AG10803 (cell line): ENCODE results near the gene DMKN.

ENCODE experiments used
- DNase-seq: peaks from one replicate; pipeline ENCODE4 v3.0.0; 2010; ENCODE audit warnings: low read depth
- H3K4me3 ChIP-seq: 2 replicates; pipeline ENCODE4 v1.5.1; 2011; ENCODE audit warnings: mild to moderate bottlenecking, low read length, control low read depth
- TF ChIP-seq, protein P1 (sequence below): conservative IDR thresholded peaks from 2 replicates; pipeline ENCODE4 v1.5.1; 2011; ENCODE audit warnings: mild to moderate bottlenecking, low read length, control low read depth, inconsistent platforms

DMKN gene

DNA sequence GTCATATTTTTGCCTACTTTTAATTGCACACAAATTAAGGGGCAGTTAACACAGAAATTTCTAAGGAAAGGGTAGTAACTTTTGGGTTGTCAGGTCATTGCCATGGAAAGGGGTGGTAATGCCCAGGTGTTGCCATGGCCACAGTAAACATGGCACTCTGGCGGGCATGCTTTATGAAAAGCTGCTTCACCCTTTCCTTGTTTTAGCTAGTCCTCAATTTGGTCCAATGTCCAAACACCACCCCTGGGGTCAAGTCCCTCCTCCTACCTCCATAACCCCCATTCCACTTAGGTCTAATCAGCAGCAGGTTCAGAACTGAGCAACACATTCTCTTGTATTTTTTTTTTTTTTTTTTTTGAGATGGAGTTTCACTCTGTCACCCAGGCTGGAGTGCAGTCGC is 58.8 kb downstream of the DMKN start:
- TF ChIP-seq, protein P1, sequence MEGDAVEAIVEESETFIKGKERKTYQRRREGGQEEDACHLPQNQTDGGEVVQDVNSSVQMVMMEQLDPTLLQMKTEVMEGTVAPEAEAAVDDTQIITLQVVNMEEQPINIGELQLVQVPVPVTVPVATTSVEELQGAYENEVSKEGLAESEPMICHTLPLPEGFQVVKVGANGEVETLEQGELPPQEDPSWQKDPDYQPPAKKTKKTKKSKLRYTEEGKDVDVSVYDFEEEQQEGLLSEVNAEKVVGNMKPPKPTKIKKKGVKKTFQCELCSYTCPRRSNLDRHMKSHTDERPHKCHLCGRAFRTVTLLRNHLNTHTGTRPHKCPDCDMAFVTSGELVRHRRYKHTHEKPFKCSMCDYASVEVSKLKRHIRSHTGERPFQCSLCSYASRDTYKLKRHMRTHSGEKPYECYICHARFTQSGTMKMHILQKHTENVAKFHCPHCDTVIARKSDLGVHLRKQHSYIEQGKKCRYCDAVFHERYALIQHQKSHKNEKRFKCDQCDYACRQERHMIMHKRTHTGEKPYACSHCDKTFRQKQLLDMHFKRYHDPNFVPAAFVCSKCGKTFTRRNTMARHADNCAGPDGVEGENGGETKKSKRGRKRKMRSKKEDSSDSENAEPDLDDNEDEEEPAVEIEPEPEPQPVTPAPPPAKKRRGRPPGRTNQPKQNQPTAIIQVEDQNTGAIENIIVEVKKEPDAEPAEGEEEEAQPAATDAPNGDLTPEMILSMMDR = no peak
- no peak for DNase-seq
- no peak overlapping the region for H3K4me3 ChIP-seq

DNA sequence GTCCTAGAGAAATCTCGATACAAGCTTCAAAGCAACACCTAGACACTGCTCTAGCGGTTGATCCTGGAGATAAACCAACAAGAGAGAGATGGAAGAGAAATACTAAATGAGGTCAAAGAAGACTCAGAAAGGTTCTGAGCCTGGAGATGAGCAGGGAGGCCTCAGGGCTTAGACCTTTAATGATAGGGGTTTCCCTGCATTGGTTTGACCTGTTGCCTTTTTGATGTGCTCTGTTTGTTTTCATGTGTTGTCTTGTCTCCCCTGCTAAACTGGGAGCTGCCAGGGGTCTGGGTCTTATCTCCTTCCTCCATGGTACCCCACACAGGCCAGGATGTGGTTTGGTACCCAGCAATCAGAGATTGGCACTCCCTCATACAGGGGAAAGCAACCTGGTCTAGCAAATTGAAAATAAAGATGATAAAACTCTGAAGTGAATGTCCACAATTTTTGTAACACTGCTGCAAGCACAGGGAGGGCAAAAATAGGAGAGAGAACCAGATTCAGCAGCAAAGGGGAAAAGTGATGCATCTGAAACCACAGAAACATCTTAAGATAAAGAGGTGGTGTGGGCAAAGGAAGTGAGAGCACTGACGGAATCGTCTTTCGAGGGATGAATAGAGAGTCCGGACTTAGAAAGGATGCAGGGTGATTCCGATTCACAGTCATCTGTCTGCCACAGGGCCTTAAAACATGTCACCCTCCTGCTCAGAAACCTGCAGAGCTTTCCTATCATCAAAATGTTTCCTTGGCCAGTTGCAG is 61.9 kb downstream of the DMKN start:
- H3K4me3 ChIP-seq = no peak overlapping the region
- TF ChIP-seq, protein P1 = no peak
- no peak for DNase-seq

- H3K4me3 ChIP-seq = no peak overlapping the region
- no peak for DNase-seq
- TF ChIP-seq, protein P1 = no peak
These were observed 63.9 kb downstream of the DMKN start for GRCh38 chr19:35449359-35450043.

DNA sequence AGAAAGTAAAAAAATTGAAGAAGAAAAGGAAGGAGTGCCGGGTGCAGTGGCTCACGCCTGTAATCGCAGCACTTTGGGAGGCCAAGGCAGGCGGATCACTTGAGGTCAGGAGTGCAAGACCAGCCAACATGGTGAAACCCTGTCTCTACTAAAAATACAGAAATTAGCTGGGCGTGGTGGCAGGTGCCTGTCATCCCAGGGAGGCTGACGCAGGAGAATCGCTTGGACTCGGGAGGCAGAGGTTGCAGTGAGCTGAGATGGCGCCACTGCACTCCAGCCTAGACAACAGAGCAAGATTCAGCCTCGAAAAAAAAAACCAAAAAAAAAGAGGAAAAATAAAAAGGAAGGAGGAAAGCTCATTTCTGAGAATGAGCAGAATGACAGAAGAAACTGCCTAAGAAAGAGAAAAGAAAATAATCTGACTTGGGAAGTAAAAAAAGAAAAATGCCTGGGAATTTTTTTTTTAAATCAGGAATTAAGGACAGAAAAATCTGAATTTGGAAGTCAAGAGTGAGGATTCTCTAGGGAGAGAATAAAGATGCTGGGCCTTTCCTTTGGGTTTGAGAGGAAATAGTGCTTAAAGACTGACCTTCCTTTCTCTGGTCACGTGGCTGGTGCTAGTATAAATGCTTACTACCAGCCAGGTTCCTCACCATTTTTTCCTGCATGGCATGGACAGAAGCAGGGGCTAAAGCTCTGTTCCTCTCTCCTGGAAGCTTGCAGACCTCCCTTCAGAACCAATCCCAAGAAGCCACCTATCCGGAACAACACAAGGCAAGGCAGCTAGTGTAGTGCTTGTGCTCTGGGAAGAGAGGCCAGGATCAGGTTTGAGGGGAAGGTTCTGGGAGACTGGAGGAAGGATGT is 65.6 kb downstream of the DMKN start, which contains the start of gene FFAR2:
TSS of gene FFAR2 (plus strand) at position 652 of the 864 bp plus-strand sequence. CDS start 1,458 bp downstream, outside the sequence.
- TF ChIP-seq, protein P1 = no peak

More for the DNA sequence above, 65.6 kb downstream of the DMKN start, which contains the start of gene FFAR2:
- no peak for DNase-seq
- H3K4me3 ChIP-seq = no peak within 1 kb of the TSS
